OCI-LY1 (cell line): ENCODE measurements around the gene NUP37.
A peak's percentile ranks its signal among the peaks of the same experiment; 100 is the strongest.
"Not testable (repeated sequence)": the region's sequence is repeated elsewhere in the genome, so short reads cannot be mapped to it uniquely, and the experiment has no call there.

ENCODE experiments used
- H2AFZ ChIP-seq: fragments of 200-600 bp; sonication (generic), shearing (Covaris generic); 2 replicates; pipeline ENCODE4 v1.6.0; 2014; ENCODE audit warnings: antibody characterized with exemption, mild to moderate bottlenecking, low read length
- H3F3A ChIP-seq: fragments of 200-600 bp; sonication (generic), shearing (Covaris generic); 2 replicates; pipeline ENCODE4 v1.6.0; 2014; ENCODE audit warnings: mild to moderate bottlenecking, antibody characterized with exemption, low read length, moderate library complexity; ENCODE audit not compliant: insufficient read depth
- H3K27ac ChIP-seq: fragments of 200-600 bp; sonication (generic); 2 replicates; pipeline ENCODE4 v1.5.1; 2014; ENCODE audit warnings: low read length, mixed run types, mild to moderate bottlenecking, low read depth; ENCODE audit not compliant: poor library complexity, severe bottlenecking
- H3K27me3 ChIP-seq: fragments of 200-600 bp; sonication (generic); 2 replicates; pipeline ENCODE4 v1.6.0; 2014; ENCODE audit warnings: antibody characterized with exemption, mild to moderate bottlenecking, low read length, moderate library complexity; ENCODE audit not compliant: insufficient read depth
- H3K36me3 ChIP-seq: fragments of 200-600 bp; sonication (generic); 2 replicates; pipeline ENCODE4 v1.6.1; 2014; ENCODE audit warnings: mild to moderate bottlenecking, antibody characterized with exemption, low read length, moderate library complexity, mixed read lengths; ENCODE audit not compliant: insufficient read depth
- H3K4me1 ChIP-seq: fragments of 200-600 bp; sonication (generic); 2 replicates; pipeline ENCODE4 v1.5.1; 2014; ENCODE audit warnings: mild to moderate bottlenecking, low read length, moderate library complexity; ENCODE audit not compliant: insufficient read depth, severe bottlenecking
- H3K4me2 ChIP-seq: fragments of 200-600 bp; sonication (generic), shearing (Covaris generic); 2 replicates; pipeline ENCODE4 v1.6.1; 2014; ENCODE audit warnings: low read length
- H3K4me3 ChIP-seq: fragments of 200-600 bp; sonication (generic); 2 replicates; pipeline ENCODE4 v1.5.1; 2014; ENCODE audit warnings: low read length, low read depth, mild to moderate bottlenecking, mixed read lengths; ENCODE audit not compliant: poor library complexity, severe bottlenecking
- H3K79me2 ChIP-seq: fragments of 200-600 bp; shearing (Covaris generic); 2 replicates; pipeline ENCODE4 v1.6.1; 2016; ENCODE audit warnings: mixed run types, low read length, mixed read lengths; ENCODE audit not compliant: insufficient read depth
- H3K9ac ChIP-seq: fragments of 200-600 bp; sonication (generic), shearing (Covaris generic); 2 replicates; pipeline ENCODE4 v1.6.1; 2014; ENCODE audit warnings: mild to moderate bottlenecking, low read length, mixed read lengths
- H3K9me2 ChIP-seq: fragments of 200-600 bp; sonication (generic), shearing (Covaris generic); 2 replicates; pipeline ENCODE4 v1.6.1; 2014; ENCODE audit warnings: low read depth, mild to moderate bottlenecking, low read length, mixed read lengths
- H3K9me3 ChIP-seq: fragments of 200-600 bp; shearing (Covaris generic); 2 replicates; pipeline ENCODE4 v1.6.1; 2014; ENCODE audit warnings: low read length, mixed read lengths
- H4K20me1 ChIP-seq: fragments of 200-600 bp; sonication (generic), shearing (Covaris generic); 2 replicates; pipeline ENCODE4 v1.6.0; 2016; ENCODE audit warnings: mild to moderate bottlenecking, low read length; ENCODE audit not compliant: insufficient read depth
- CTCF ChIP-seq: fragments of 200-600 bp; sonication (generic), shearing (Covaris generic); IDR thresholded peaks from 2 replicates; pipeline ENCODE4 v1.5.1; 2017; ENCODE audit warnings: mild to moderate bottlenecking, antibody characterized with exemption, low read length, moderate library complexity, mixed read lengths
- EZH2 ChIP-seq: fragments of 200-600 bp; sonication (generic), shearing (Covaris generic); IDR thresholded peaks from 2 replicates; pipeline ENCODE4 v1.8.0; 2017; ENCODE audit warnings: borderline replicate concordance, mixed run types, mild to moderate bottlenecking, antibody characterized with exemption, low read length, moderate library complexity, mixed read lengths

Gene NUP37

GRCh38 chr12:102119674-102120563, at the start of gene NUP37, which contains the start of gene PARPBP:
TSS of gene NUP37 (minus strand) at chr12:102120114. CDS start at chr12:102118518, 1,596 bp downstream.
TSS of gene PARPBP (plus strand) at chr12:102120183. CDS start at chr12:102123889, 3,706 bp downstream.
- Histone ChIP-seq H3K79me2 (peaks cover 34% of the 10 kb centered on the region), H3K4me2 (peak within 1 kb of the TSS; percentile 98), H3K9ac (peak within 1 kb of the TSS; percentile 93), H3K27me3 (no peaks in the 10 kb centered on the region), H3F3A (no peaks in the 10 kb centered on the region), H3K9me2 (no peaks in the 10 kb centered on the region), H3K9me3 (no peaks in the 10 kb centered on the region), H3K27ac (peak within 1 kb of the TSS; percentile 77), H2AFZ (peak within 1 kb of the TSS; percentile 50), H3K4me1 (peaks cover 29% of the 10 kb centered on the region), H4K20me1 (no peaks in the 10 kb centered on the region), H3K4me3 (peak within 1 kb of the TSS; percentile 92), H3K36me3 (peaks cover 55% of the 10 kb centered on the region)
- TF ChIP-seq EZH2, result no peak
- TF ChIP-seq CTCF, result no peak

GRCh38 chr12:102167821-102168604, 48.1 kb upstream of the NUP37 start:
- H3K9me3 ChIP-seq, result no peaks in the 10 kb centered on the region
- H3K4me1 ChIP-seq, result no peaks in the 10 kb centered on the region
- H3K9me2 ChIP-seq, result no peaks in the 10 kb centered on the region
- no peaks in the 10 kb centered on the region for H3K79me2 ChIP-seq
- no peak for TF ChIP-seq CTCF
- TF ChIP-seq EZH2, result no peak
- H3F3A ChIP-seq, result no peaks in the 10 kb centered on the region
- no peak overlapping the region for H3K27ac ChIP-seq
- H2AFZ ChIP-seq, result no peak overlapping the region
- H3K9ac ChIP-seq, result no peak overlapping the region
- H3K27me3 ChIP-seq, result no peaks in the 10 kb centered on the region
- H3K36me3 ChIP-seq, result peaks cover 9% of the 10 kb centered on the region; the same call in 1 of the 2 replicates
- H3K4me3 ChIP-seq, result no peak overlapping the region
- H3K4me2 ChIP-seq, result no peak overlapping the region
- no peaks in the 10 kb centered on the region for H4K20me1 ChIP-seq

GRCh38 chr12:102163383-102163782, 43.5 kb upstream of the NUP37 start:
- H3K9ac ChIP-seq, result no peak overlapping the region
- H3K27ac ChIP-seq, result no peak overlapping the region
- no peak overlapping the region for H3K4me2 ChIP-seq
- H4K20me1 ChIP-seq, result no peaks in the 10 kb centered on the region
- H3F3A ChIP-seq, result no peaks in the 10 kb centered on the region
- no peak overlapping the region for H3K4me3 ChIP-seq
- no peaks in the 10 kb centered on the region for H3K9me2 ChIP-seq
- no peaks in the 10 kb centered on the region for H3K27me3 ChIP-seq
- H3K79me2 ChIP-seq, result no peaks in the 10 kb centered on the region
- H3K36me3 ChIP-seq, result 0 out of 2 replicates have a peak, but pooled peaks cover 3% of the 10 kb centered on the region
- TF ChIP-seq CTCF (no peak), EZH2 (no peak)
- no peaks in the 10 kb centered on the region for H3K4me1 ChIP-seq
- H3K9me3 ChIP-seq, result no peaks in the 10 kb centered on the region
- H2AFZ ChIP-seq, result no peak overlapping the region

GRCh38 chr12:102155206-102155605, 35.3 kb upstream of the NUP37 start:
- H3K9me3 ChIP-seq, H3K9ac ChIP-seq, H3K4me2 ChIP-seq, H3K4me1 ChIP-seq, H2AFZ ChIP-seq, H3K27ac ChIP-seq, H4K20me1 ChIP-seq, H3K4me3 ChIP-seq, H3K27me3 ChIP-seq, H3F3A ChIP-seq, H3K79me2 ChIP-seq, H3K9me2 ChIP-seq: not testable (repeated sequence)
- H3K36me3 ChIP-seq, result peaks cover 31% of the 10 kb centered on the region

- not testable (repeated sequence) for H3K27ac ChIP-seq, H3K4me1 ChIP-seq, H4K20me1 ChIP-seq, H3K79me2 ChIP-seq, H3K9ac ChIP-seq, H3F3A ChIP-seq, H3K9me2 ChIP-seq, H3K4me2 ChIP-seq, H3K27me3 ChIP-seq, H2AFZ ChIP-seq, H3K9me3 ChIP-seq, H3K4me3 ChIP-seq
- peaks cover 39% of the 10 kb centered on the region for H3K36me3 ChIP-seq
Observed at GRCh38 chr12:102147062-102147587, 27.2 kb upstream of the NUP37 start.
